HEK293 (cell line): ENCODE measurements around the gene LCA5L.

Source experiments
- ATF2 ChIP-seq: fragments of 450-650 bp; formaldehyde crosslinking; IDR thresholded peaks from 2 replicates; pipeline ENCODE4 v1.5.1; 2016; ENCODE audit warnings: missing biosample characterization, missing genetic modification characterization, low read depth
- KLF1 ChIP-seq: fragments of 450-650 bp; formaldehyde crosslinking; IDR thresholded peaks from 2 replicates; pipeline ENCODE4 v1.5.1; 2016; ENCODE audit warnings: missing biosample characterization, missing genetic modification characterization
- KLF7 ChIP-seq: fragments of 450-650 bp; formaldehyde crosslinking; IDR thresholded peaks from 2 replicates; pipeline ENCODE4 v1.5.1; 2016; ENCODE audit warnings: missing biosample characterization, missing genetic modification characterization, borderline replicate concordance
- PRDM4 ChIP-seq: fragments of 450-650 bp; formaldehyde crosslinking; IDR thresholded peaks from 2 replicates; pipeline ENCODE4 v1.5.1; 2017; ENCODE audit warnings: missing biosample characterization, missing genetic modification characterization
- REPIN1 ChIP-seq: fragments of 450-650 bp; formaldehyde crosslinking; IDR thresholded peaks from 2 replicates; pipeline ENCODE4 v1.5.1; 2017; ENCODE audit warnings: missing biosample characterization, missing genetic modification characterization, low read depth
- SCRT2 ChIP-seq: fragments of 450-650 bp; formaldehyde crosslinking; IDR thresholded peaks from 2 replicates; pipeline ENCODE4 v1.5.1; 2016; ENCODE audit warnings: missing biosample characterization, missing genetic modification characterization
- YY1 ChIP-seq: fragments of 450-650 bp; formaldehyde crosslinking; IDR thresholded peaks from 2 replicates; pipeline ENCODE4 v1.5.1; 2018; ENCODE audit warnings: missing biosample characterization, missing genetic modification characterization
- ZBTB7A ChIP-seq: fragments of 450-650 bp; formaldehyde crosslinking; IDR thresholded peaks from 2 replicates; pipeline ENCODE4 v1.5.1; 2016; ENCODE audit warnings: low read depth, missing biosample characterization, missing genetic modification characterization
- ZNF184 ChIP-seq: fragments of 450-650 bp; IDR thresholded peaks from 2 replicates; pipeline ENCODE4 v1.5.1; 2018; ENCODE audit warnings: missing biosample characterization, mild to moderate bottlenecking, missing genetic modification characterization
- ZNF274 ChIP-seq, 2 experiments: fragments of 200-500 bp in 1 of 2; fragments of 450-650 bp in 1 of 2; sonication (Bioruptor generic) in 1 of 2; formaldehyde crosslinking in 1 of 2; IDR thresholded peaks; 2 replicates each; pipeline versions ENCODE4 v1.5.1 to v1.6.1; 2014 to 2016; ENCODE audit warnings: borderline replicate concordance in 1 of 2, inconsistent platforms in 1 of 2, low read length in 1 of 2, missing biosample characterization in 1 of 2, missing genetic modification characterization in 1 of 2
- ZNF391 ChIP-seq: fragments of 450-650 bp; formaldehyde crosslinking; IDR thresholded peaks from 2 replicates; pipeline ENCODE4 v1.5.1; 2016; ENCODE audit warnings: low read depth, missing biosample characterization, missing genetic modification characterization, borderline replicate concordance
- ZNF398 ChIP-seq: fragments of 450-650 bp; formaldehyde crosslinking; IDR thresholded peaks from 2 replicates; pipeline ENCODE4 v1.5.1; 2017; ENCODE audit warnings: missing biosample characterization, missing genetic modification characterization
- ZNF510 ChIP-seq: fragments of 450-650 bp; formaldehyde crosslinking; IDR thresholded peaks from 2 replicates; pipeline ENCODE4 v1.5.1; 2018; ENCODE audit warnings: mild to moderate bottlenecking, missing genetic modification characterization, missing biosample characterization; ENCODE audit not compliant: insufficient replicate concordance
- ZNF518A ChIP-seq: fragments of 450-650 bp; formaldehyde crosslinking; conservative IDR thresholded peaks from 2 replicates; pipeline ENCODE4 v1.5.1; 2016; ENCODE audit warnings: low read depth, missing biosample characterization, missing genetic modification characterization
- ZNF548 ChIP-seq: fragments of 450-650 bp; formaldehyde crosslinking; IDR thresholded peaks from 2 replicates; pipeline ENCODE4 v1.5.1; 2016; ENCODE audit warnings: missing biosample characterization, missing genetic modification characterization
- ZNF624 ChIP-seq: fragments of 450-650 bp; formaldehyde crosslinking; IDR thresholded peaks from 2 replicates; pipeline ENCODE4 v1.5.1; 2017; ENCODE audit warnings: missing biosample characterization, missing genetic modification characterization
- ZNF747 ChIP-seq: fragments of 450-650 bp; formaldehyde crosslinking; IDR thresholded peaks from 2 replicates; pipeline ENCODE4 v1.5.1; 2016; ENCODE audit warnings: missing biosample characterization, missing genetic modification characterization
- ZNF843 ChIP-seq: fragments of 450-650 bp; formaldehyde crosslinking; IDR thresholded peaks from 2 replicates; pipeline ENCODE4 v1.5.1; 2016; ENCODE audit warnings: missing biosample characterization, missing genetic modification characterization
- ZSCAN16 ChIP-seq: fragments of 450-650 bp; formaldehyde crosslinking; IDR thresholded peaks from 2 replicates; pipeline ENCODE4 v1.5.1; 2016; ENCODE audit warnings: missing biosample characterization, missing genetic modification characterization
- ZSCAN4 ChIP-seq: fragments of 450-650 bp; formaldehyde crosslinking; IDR thresholded peaks from 2 replicates; pipeline ENCODE4 v1.5.1; 2017; ENCODE audit warnings: missing biosample characterization, missing genetic modification characterization
- TF ChIP-seq, protein P1 (sequence below): fragments of 450-650 bp; formaldehyde crosslinking; IDR thresholded peaks from 2 replicates; pipeline ENCODE4 v1.5.1; 2016; ENCODE audit warnings: missing biosample characterization, missing genetic modification characterization

The LCA5L gene

DNA sequence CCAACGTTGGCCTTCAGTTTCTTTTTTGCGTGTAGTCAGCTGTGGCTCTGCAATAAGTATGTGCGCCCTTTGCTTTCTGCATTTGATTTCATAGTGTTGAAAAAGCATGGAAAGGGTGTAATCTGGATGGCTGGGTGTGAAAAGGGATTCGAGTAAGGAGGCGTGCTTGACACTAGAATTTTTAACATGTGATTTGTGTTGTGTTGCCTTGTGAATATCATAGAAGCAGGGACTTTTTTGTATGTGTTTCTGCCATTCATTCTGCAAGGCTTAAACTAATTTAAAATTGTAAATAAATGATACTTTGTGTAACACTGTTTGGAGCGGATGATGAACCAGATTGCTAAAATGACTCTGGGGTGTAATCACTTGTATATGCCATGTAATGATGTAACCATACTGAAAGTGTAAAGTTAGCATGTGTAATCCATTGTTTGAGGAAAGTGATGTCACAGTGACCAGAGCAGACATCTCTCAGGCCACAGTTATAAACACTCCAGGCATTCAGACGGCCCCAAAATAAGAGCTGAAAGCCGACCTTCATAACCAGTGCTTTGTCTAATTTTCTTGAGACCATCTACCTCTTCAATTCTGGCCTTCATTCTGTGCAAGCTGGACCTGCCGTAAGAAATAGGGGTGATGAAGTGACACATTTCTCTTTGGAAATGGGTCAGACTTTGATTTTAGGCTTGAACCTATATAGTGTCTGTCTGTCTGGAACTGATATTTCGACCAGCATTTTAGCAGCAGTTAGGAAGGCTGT, 6.8 kb upstream of the LCA5L start (continued):
- TF ChIP-seq REPIN1 (tag by site-specific recombination) (no peak), ZNF510 (no peak), SCRT2 (tag by site-specific recombination) (0 out of 2 replicates have a peak, but pooled peaks have one; percentile 18), ATF2 (tag by site-specific recombination) (peak; percentile 99), ZSCAN4 (tag by site-specific recombination) (no peak), ZNF518A (tag by site-specific recombination) (peak; percentile 30), ZNF747 (tag by site-specific recombination) (no peak), ZSCAN16 (no peak), PRDM4 (peak; percentile 55; the same call in 1 of the 2 replicates), ZNF843 (tag by site-specific recombination) (no peak), ZNF274 (IDR thresholded peaks at IDR 0.05; ENCODE audit: low read length) (no peak), ZNF274 (tag by site-specific recombination; IDR thresholded peaks at IDR 0.05; ENCODE audit: borderline replicate concordance) (no peak), KLF7 (no peak), ZNF548 (no peak), ZNF398 (tag by site-specific recombination) (no peak), ZNF624 (tag by site-specific recombination) (no peak), YY1 (tag by site-specific recombination) (no peak), ZNF391 (tag by site-specific recombination) (no peak), KLF1 (tag by site-specific recombination) (no peak), ZBTB7A (no peak), ZNF184 (peak; percentile 81)
- TF ChIP-seq, protein P1, sequence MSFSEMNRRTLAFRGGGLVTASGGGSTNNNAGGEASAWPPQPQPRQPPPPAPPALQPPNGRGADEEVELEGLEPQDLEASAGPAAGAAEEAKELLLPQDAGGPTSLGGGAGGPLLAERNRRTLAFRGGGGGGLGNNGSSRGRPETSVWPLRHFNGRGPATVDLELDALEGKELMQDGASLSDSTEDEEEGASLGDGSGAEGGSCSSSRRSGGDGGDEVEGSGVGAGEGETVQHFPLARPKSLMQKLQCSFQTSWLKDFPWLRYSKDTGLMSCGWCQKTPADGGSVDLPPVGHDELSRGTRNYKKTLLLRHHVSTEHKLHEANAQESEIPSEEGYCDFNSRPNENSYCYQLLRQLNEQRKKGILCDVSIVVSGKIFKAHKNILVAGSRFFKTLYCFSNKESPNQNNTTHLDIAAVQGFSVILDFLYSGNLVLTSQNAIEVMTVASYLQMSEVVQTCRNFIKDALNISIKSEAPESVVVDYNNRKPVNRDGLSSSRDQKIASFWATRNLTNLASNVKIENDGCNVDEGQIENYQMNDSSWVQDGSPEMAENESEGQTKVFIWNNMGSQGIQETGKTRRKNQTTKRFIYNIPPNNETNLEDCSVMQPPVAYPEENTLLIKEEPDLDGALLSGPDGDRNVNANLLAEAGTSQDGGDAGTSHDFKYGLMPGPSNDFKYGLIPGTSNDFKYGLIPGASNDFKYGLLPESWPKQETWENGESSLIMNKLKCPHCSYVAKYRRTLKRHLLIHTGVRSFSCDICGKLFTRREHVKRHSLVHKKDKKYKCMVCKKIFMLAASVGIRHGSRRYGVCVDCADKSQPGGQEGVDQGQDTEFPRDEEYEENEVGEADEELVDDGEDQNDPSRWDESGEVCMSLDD (tag by site-specific recombination): no peak; the same call in 1 of the 2 replicates
